Measurements from ENCODE around the gene MROH7. TPM values are rescaled to one million over a fixed set of nuclear protein-coding genes. Genes with fewer than 3 reads are reported as not detected.

Gene MROH7
- total RNA-seq, 4 donors from 2014 or later = 0.65 to 3.0 (median 2.0) TPM

DNA sequence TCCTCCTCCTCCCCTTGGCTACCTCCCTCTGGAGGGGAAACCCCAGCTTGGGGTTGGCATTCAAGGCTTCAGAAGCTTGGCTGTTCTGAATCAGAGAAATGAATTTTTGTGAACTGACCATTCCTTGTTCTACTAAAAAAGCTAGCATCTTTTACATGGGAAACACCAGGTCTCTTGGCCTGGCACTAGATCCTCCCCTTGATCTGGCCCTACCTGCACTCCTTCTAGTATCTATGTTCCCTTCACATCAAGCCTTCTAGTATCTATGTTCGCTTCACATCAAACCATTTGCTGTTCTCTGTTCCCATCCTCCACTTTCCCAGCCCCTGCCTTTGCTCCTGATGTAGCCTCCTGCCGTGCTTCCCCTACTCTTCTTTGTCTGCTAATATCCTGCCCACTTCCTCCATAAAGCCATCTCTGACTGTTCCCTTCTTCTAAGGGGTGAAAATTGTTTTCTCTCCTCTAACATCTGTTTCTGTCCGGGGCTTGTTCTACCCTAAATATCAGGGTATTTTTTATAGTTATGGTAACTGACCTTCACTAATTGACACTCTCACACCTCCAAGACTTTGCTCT, 44.0 kb upstream of the MROH7 start:
- no peak overlapping the region for H3K4me3 ChIP-seq (ENCODE audit: low read depth, poor library complexity, severe bottlenecking)
- intact Hi-C loops (cut with DNase I; ENCODE audit: low total_unique reads) = no loop called here
- no peak for TF ChIP-seq POLR2A (IDR thresholded peaks at IDR 0.05)
- no peak for TF ChIP-seq CTCF (IDR thresholded peaks at IDR 0.05)
- 85 to 86% methylated on average over 3 of the region's 3 CpGs for WGBS, 2 donors
- DNase-seq (ENCODE audit: low spot score in 2 of 2) = no peak

DNA sequence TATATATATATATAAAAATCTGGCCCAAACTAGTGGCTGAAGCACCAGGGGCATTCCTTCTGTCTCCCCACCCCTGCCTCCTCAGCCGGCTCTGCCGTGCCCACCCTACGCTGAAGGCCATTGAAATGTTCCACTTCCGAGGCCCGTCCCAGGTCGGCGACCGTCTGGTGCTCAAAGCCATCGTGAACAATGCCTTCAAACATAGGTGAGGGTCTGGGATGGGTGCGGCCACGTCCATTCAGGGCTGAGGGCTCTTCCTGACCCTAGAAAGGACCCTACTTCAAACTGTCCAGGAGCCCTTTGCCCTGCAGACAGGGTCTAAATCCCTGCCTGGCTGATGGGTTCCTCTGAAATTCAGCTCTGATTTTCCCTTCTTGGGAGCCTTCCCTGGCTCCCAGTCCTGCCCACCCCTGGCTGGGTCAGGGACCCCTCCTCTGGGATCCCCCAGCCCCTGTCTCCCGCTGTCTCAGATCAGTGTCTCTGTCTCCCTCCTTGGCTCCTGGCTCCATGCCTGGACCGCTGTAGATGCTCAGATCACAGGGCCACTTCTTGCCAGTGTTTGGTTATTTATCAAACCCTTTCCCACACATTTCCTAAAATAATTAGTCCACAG, 42.3 kb upstream of the MROH7 start:
- intact Hi-C loops (cut with DNase I; ENCODE audit: low total_unique reads) = no loop called here
- 88 to 92% methylated on average over 13 of the region's 13 CpGs for WGBS, 2 donors
- DNase-seq (ENCODE audit: low spot score in 2 of 2) = no peak
- TF ChIP-seq POLR2A (IDR thresholded peaks at IDR 0.05) = no peak
- H3K4me3 ChIP-seq (ENCODE audit: low read depth, poor library complexity, severe bottlenecking) = no peak overlapping the region

DNA sequence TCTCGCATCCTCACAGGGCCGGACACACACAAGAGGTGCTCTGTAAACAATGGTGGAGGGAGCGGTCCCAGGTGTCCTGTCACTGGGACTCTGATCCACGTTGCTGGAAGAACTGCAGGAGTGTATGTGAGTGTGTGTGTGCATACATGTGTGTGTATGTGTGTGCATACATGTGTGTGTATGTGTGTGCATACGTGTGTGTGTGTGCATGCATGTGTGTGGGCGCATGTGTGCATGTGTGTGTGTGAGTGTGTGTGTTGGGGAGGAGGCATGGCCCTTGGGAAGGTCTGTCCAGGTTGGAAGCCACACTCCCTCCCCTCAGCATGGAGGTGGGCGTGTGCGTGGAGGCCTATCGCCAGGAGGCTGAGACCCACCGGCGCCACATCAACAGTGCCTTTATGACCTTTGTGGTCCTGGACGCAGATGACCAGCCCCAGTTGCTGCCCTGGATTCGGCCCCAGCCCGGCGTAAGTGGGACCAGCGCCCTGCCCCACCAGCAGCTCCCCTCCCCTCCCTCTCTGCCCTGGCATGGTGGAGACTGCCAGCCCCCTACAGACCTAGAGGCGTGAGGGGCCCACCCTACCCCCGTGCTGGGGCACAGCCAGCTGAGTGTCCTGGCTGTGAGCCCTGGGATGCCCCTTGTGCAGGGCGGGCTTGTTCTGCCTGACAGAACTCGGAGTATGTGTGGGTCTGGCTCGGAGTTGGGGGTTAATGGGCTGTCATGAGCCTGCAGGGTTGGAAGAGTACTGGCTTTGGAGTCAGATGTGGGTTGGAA, 40.5 kb upstream of the MROH7 start:
- H3K4me3 ChIP-seq (ENCODE audit: low read depth, poor library complexity, severe bottlenecking) = no peak overlapping the region
- DNase-seq (ENCODE audit: low spot score in 2 of 2) = no peak
- intact Hi-C loops (cut with DNase I; ENCODE audit: low total_unique reads) = no loop called here
- no peak for TF ChIP-seq CTCF (IDR thresholded peaks at IDR 0.05)
- no peak for TF ChIP-seq POLR2A (IDR thresholded peaks at IDR 0.05)
- 86 to 88% methylated on average over 20 to 21 of the region's 21 CpGs for WGBS, 2 donors

DNA sequence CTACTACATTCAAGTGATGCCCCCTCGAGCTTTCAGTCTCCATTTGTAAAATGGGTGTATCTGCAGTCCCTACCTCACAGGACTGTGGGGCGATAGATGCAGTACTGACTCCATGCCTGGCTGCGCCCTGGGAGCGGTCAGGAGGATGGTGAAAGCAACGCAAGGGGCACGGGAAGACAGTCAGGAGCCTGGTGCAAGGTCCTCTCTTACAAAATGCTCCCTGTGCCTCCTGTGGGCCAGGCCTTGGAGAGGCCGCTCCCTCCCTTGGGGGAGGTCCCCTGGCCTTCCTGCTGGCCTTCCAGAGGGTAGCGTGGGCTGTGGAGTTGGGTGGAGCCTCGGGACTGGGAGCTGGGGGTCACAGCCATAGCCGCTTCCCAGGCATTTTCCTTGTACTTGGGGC, 39.9 kb upstream of the MROH7 start:
- DNase-seq (ENCODE audit: low spot score in 2 of 2) = no peak
- no peak overlapping the region for H3K4me3 ChIP-seq (ENCODE audit: low read depth, poor library complexity, severe bottlenecking)
- WGBS, 2 donors = 91 to 94% methylated on average over 10 of the region's 10 CpGs
- TF ChIP-seq CTCF (IDR thresholded peaks at IDR 0.05) (no peak), POLR2A (IDR thresholded peaks at IDR 0.05) (no peak)
- intact Hi-C loops (cut with DNase I; ENCODE audit: low total_unique reads) = no loop called here

DNA sequence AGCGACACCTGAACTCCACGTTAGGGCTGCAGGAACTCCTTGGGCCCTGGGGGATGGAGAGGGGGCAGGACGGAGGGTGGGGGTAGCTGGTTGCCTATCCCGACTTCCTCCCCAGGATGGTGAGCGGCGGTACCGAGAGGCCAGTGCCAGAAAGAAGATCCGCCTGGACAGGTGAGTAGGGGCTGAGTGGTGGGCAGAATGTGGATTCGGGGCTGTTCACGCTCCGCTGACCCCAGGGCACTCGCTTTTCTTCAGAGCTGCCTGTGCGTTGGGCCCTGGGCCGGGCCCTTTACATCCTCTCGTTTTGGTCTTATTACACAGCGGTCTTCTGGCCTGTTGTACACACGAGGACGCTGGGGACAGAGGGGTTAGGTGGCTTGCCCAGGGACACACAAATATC, 39.0 kb upstream of the MROH7 start:
- intact Hi-C loops (cut with DNase I; ENCODE audit: low total_unique reads) = no loop called here
- no peak for TF ChIP-seq POLR2A (IDR thresholded peaks at IDR 0.05)
- TF ChIP-seq CTCF (IDR thresholded peaks at IDR 0.05) = no peak
- whole genome bisulfite sequencing, 2 donors = 93% methylated on average over 18 of the region's 18 CpGs
- H3K4me3 ChIP-seq (ENCODE audit: low read depth, poor library complexity, severe bottlenecking) = no peak overlapping the region
- no peak for DNase-seq (ENCODE audit: low spot score in 2 of 2)

DNA sequence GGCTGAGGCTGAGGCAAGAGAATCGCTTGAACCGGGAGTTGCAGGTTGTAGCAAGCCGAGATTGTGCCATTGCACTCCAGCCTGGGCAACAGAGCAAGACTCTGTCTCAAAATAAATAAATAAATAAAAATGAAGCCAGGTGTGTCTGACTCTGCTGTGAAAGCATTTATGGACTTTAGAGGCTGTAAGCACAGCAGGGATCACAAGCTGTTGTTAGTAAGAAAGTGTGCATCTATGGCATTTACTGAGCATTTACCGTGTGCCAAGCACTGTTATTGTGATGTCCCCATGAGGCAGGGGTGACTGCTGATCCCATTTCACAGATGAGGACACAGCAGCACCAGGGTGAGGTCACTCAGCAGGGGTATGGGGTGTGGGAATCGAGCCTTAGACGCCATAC, 38.3 kb upstream of the MROH7 start:
- intact Hi-C loops (cut with DNase I; ENCODE audit: low total_unique reads) = no loop called here
- DNase-seq (ENCODE audit: low spot score in 2 of 2) = no peak
- 85 to 86% methylated on average over 6 of the region's 6 CpGs for WGBS, 2 donors
- no peak overlapping the region for H3K4me3 ChIP-seq (ENCODE audit: low read depth, poor library complexity, severe bottlenecking)
- TF ChIP-seq POLR2A (IDR thresholded peaks at IDR 0.05) (no peak), CTCF (IDR thresholded peaks at IDR 0.05) (no peak)

Measured in lower leg skin (tissue), 4 donors.